Placental pericyte (primary cell): Measurements from ENCODE around the gene KLRG1. TPM values are rescaled to one million over a fixed set of nuclear protein-coding genes. Genes with fewer than 3 reads are reported as not detected.

ENCODE experiments used
- total RNA-seq: library from RNA; depleted of rRNA; stranded (reverse); fragments of >200 nt; gene quantifications from 2 replicates; pipeline ENCODE4 v1.2.3, GENCODE V29; 2012

The KLRG1 gene
- 0.29 TPM in 1 of 2 replicates, not detected in the other for total RNA-seq

GRCh38 chr12:8989413-8989812 is at the start of gene KLRG1:
Gene KLRG1 (plus strand): TSS chr12:8989546. CDS start chr12:8989636, 90 bp downstream.

DNA sequence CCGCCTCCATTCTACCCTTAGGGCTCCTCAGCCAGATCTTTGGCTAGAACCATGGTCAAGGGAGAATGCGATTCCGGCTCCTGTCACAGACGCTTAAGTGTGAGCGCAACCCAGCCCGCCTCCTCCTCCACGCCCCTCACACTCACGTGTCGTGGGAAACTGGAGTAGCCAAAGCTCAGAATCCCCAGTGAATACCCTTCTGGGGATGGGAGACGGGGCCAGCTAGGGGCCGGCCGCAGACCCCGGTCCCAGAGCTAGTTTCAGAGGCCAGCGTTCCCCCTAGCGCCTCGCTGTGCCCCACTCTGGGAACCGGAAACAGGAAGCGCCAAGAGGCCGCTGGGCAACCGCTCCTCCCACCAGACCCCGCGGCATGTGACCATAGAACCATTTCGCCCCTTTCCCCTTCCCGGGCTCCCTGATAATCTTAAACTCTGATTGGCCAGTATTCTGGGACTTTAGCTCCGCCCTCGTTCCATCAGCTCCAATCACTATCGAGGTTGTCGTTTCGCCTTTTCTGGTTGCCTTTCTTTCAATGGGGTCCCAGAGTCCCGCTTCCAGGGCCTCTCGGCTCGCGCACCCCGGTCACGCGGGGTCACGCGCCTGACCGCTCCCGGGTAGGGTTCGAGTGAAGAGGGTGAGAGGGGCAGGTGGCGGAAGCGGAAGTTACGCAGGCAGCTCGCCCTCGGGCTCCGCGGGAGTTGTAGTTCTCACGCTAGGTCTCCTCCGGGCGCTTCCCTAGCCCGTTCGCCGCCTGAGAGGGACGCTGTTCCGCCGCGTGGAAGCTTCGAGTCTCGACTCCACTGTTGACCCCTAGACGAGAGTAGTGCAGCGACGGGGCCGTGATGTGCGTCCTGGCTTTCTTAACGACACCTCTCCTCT is 39.8 kb upstream of the KLRG1 start, which contains the start of gene M6PR:
M6PR (minus strand) TSS at position 304 of the 879 bp plus-strand sequence. CDS start 3,241 bp downstream, outside the sequence.

Other genes starting within 250 kb of the KLRG1 start
- gene A2ML1, start 166.9 kb upstream of the KLRG1 start, total RNA-seq: 0.72 TPM in 1 of 2 replicates, not detected in the other
- gene PHC1, start 75.0 kb upstream of the KLRG1 start, total RNA-seq: 20.9 and 38.7 TPM in 2 replicates
- gene M6PR, start 39.9 kb upstream of the KLRG1 start, total RNA-seq: 141 and 243 TPM in 2 replicates
- gene A2M, start 126.4 kb downstream of the KLRG1 start, total RNA-seq: 1.8 and 10.2 TPM in 2 replicates
- gene PZP, start 218.8 kb downstream of the KLRG1 start, total RNA-seq: not detected in 2 replicates